SU-DHL-6 (cell line): ENCODE measurements around the gene VDAC2.

Experiments used
- EZH2phosphoT487 ChIP-seq: fragments of 200-600 bp; sonication (generic), shearing (Covaris generic); conservative IDR thresholded peaks from 2 replicates; pipeline ENCODE4 v1.6.1; 2018; ENCODE audit warnings: mild to moderate bottlenecking, antibody characterized with exemption, low read length, moderate library complexity, mixed read lengths
- TF ChIP-seq, protein P1 (sequence below): fragments of 200-600 bp; sonication (generic); IDR thresholded peaks from one replicate; pipeline ENCODE4 v1.5.1; 2017; ENCODE audit warnings: antibody characterized with exemption, mild to moderate bottlenecking, low read length, moderate library complexity; ENCODE audit not compliant: insufficient read depth, poor library complexity, severe bottlenecking

DNA sequence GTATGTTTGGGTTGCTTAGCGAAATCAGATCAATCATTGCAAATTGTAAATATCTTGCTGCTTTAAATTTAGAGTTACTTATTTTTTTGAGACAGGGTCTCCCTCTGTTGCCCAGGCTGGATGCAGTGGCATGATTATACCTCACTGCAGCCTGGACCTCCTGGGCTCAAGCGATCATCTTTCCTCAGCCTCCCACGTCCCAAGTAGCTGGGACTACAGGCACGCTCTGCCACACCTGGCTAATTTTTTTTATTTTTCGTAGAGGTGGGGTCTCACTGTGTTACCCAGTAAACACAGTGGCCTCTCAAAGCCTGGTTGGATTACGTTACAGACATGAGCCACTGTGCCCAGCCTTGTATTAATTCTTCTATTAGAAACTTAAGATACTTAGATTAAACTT lies 1.7 kb downstream of the VDAC2 start:
- TF ChIP-seq, protein P1, sequence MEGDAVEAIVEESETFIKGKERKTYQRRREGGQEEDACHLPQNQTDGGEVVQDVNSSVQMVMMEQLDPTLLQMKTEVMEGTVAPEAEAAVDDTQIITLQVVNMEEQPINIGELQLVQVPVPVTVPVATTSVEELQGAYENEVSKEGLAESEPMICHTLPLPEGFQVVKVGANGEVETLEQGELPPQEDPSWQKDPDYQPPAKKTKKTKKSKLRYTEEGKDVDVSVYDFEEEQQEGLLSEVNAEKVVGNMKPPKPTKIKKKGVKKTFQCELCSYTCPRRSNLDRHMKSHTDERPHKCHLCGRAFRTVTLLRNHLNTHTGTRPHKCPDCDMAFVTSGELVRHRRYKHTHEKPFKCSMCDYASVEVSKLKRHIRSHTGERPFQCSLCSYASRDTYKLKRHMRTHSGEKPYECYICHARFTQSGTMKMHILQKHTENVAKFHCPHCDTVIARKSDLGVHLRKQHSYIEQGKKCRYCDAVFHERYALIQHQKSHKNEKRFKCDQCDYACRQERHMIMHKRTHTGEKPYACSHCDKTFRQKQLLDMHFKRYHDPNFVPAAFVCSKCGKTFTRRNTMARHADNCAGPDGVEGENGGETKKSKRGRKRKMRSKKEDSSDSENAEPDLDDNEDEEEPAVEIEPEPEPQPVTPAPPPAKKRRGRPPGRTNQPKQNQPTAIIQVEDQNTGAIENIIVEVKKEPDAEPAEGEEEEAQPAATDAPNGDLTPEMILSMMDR, result no peak
- no peak for TF ChIP-seq EZH2phosphoT487
